Measurements from ENCODE around the gene NANP. TPM values are rescaled to one million over a fixed set of nuclear protein-coding genes. Genes with fewer than 3 reads are reported as not detected.
"Not testable (repeated sequence)": the region's sequence is repeated elsewhere in the genome, so short reads cannot be mapped to it uniquely, and the experiment has no call there.

The NANP gene
- total and polyA plus RNA-seq, 2 of the 4 experiments (the other 2 are of a cell fraction) = 4.9 to 7.2 TPM

DNA sequence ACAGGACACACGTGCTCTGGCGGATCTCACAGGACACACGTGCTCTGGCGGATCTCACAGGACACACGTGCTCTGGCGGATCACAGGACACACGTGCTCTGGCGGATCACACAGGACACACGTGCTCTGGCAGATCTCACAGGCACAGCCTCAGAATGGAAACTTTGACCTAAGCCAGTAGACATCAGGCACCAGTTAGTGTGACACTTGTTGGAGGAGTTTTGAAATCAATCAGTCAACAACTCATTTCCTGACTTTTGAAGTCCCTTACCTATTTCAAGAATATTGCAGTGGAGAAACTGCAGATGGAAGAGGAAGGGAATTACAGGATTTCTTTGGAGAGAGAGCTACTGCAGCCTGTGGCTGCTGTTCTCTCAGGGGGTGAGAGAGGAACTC, 20.9 kb downstream of the NANP start:
- not testable (repeated sequence) for BruUV-seq (replicated peaks)

DNA sequence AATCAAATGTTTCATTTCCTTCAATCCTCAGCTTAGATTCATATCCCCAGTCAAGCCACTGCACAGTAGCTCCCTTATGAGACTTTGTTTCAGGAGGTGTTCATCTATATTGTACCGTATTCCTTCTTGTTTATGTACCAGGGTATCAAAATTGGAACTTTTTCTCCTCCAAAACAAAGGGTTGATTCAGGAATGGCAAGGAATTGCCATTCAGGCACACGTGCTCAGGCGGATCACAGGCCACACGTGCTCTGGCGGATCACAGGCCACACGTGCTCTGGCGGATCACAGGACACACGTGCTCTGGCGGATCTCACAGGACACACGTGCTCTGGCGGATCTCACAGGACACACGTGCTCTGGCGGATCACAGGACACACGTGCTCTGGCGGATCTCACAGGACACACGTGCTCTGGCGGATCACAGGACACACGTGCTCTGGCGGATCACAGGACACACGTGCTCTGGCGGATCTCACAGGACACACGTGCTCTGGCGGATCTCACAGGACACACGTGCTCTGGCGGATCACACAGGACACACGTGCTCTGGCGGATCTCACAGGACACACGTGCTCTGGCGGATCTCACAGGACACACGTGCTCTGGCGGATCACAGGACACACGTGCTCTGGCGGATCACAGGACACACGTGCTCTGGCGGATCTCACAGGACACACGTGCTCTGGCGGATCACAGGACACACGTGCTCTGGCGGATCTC, 21.5 kb downstream of the NANP start:
- H3K14ac ChIP-seq (replicated peaks; ENCODE audit: low read depth, low read length); dilution Hi-C loops (cut with HindIII; ENCODE audit: low sequenced_read_pairs, unreplicated experiment); H3K27ac ChIP-seq (ENCODE audit: insufficient read depth, low read length); in situ Hi-C loops (cut with MboI; ENCODE audit: low sequenced_read_pairs); H4K20me1 ChIP-seq (ENCODE audit: insufficient read depth, low read length); H3K9ac ChIP-seq (ENCODE audit: low read depth, low read length); H3K4me1 ChIP-seq (ENCODE audit: control insufficient read depth, insufficient read depth, low read length); ATAC-seq (ENCODE audit: low read depth); H4K91ac ChIP-seq (ENCODE audit: insufficient read depth, low read depth, low read length); H3K4me3 ChIP-seq (ENCODE audit: insufficient read depth, low read depth, low read length); H2BK20ac ChIP-seq (ENCODE audit: low read depth, low read length); POLR2A ChIA-PET (ENCODE audit: unreplicated experiment); H3K18ac ChIP-seq (ENCODE audit: low read depth, low read length); H2AK5ac ChIP-seq (ENCODE audit: low read depth, low read length); DNase-seq; H2BK15ac ChIP-seq (ENCODE audit: low read depth, low read length); H3K56ac ChIP-seq (ENCODE audit: extremely low read depth, insufficient read depth, low read length); H3K27me3 ChIP-seq (ENCODE audit: control insufficient read depth, insufficient read depth, low read length); H3K79me1 ChIP-seq (ENCODE audit: low read depth in 1 of 2, low read length in 2 of 2); H3K9me3 ChIP-seq (ENCODE audit: control insufficient read depth, insufficient read depth, low read length); intact Hi-C loops (cut with micrococcal nuclease); H2AK9ac ChIP-seq (replicated peaks; ENCODE audit: low read depth, low read length, poor library complexity); H3K4ac ChIP-seq (ENCODE audit: low read depth, low read length); H3K9me1 ChIP-seq (ENCODE audit: insufficient read depth, low read length); H3K4me2 ChIP-seq (ENCODE audit: low read depth, low read length); H4K5ac ChIP-seq (ENCODE audit: low read depth, low read length); H3K36me3 ChIP-seq (ENCODE audit: control insufficient read depth, insufficient read depth, low read length); H3K23ac ChIP-seq (ENCODE audit: low read depth, low read length); H2AFZ ChIP-seq (replicated peaks; ENCODE audit: low read length, poor library complexity); CTCF ChIA-PET; H4K8ac ChIP-seq (ENCODE audit: low read depth in 2 of 2, low read length in 2 of 2); BruUV-seq (replicated peaks); H2BK5ac ChIP-seq (ENCODE audit: low read depth, low read length, poor library complexity, severe bottlenecking); H2BK120ac ChIP-seq (ENCODE audit: low read depth, low read length): not testable (repeated sequence)
- WGBS, 2 experiments (ENCODE audit: extremely low coverage in 2 of 2, insufficient read length in 1 of 2) = 100% methylated on average over 2 of the region's 39 CpGs; no CpG with 5 or more reads in 1 of the 2 experiments

More for the DNA sequence above, 20.9 kb downstream of the NANP start:
- in situ Hi-C loops (cut with MboI; ENCODE audit: low sequenced_read_pairs); H2AK9ac ChIP-seq (replicated peaks; ENCODE audit: low read depth, low read length, poor library complexity); H3K4me2 ChIP-seq (ENCODE audit: low read depth, low read length); H2BK120ac ChIP-seq (ENCODE audit: low read depth, low read length); ATAC-seq (ENCODE audit: low read depth); H3K4me1 ChIP-seq (ENCODE audit: control insufficient read depth, insufficient read depth, low read length); POLR2A ChIA-PET (ENCODE audit: unreplicated experiment); H3K9ac ChIP-seq (ENCODE audit: low read depth, low read length); H3K4ac ChIP-seq (ENCODE audit: low read depth, low read length); H3K23ac ChIP-seq (ENCODE audit: low read depth, low read length); H3K36me3 ChIP-seq (ENCODE audit: control insufficient read depth, insufficient read depth, low read length); H2BK20ac ChIP-seq (ENCODE audit: low read depth, low read length); H2AK5ac ChIP-seq (ENCODE audit: low read depth, low read length); H3K79me1 ChIP-seq (ENCODE audit: low read depth in 1 of 2, low read length in 2 of 2); H2BK5ac ChIP-seq (ENCODE audit: low read depth, low read length, poor library complexity, severe bottlenecking); DNase-seq; H4K8ac ChIP-seq (ENCODE audit: low read depth in 2 of 2, low read length in 2 of 2); H3K27me3 ChIP-seq (ENCODE audit: control insufficient read depth, insufficient read depth, low read length); H2BK15ac ChIP-seq (ENCODE audit: low read depth, low read length); H3K56ac ChIP-seq (ENCODE audit: extremely low read depth, insufficient read depth, low read length); CTCF ChIA-PET; H4K5ac ChIP-seq (ENCODE audit: low read depth, low read length); H3K9me1 ChIP-seq (ENCODE audit: insufficient read depth, low read length); H3K18ac ChIP-seq (ENCODE audit: low read depth, low read length); H4K20me1 ChIP-seq (ENCODE audit: insufficient read depth, low read length); H3K4me3 ChIP-seq (ENCODE audit: insufficient read depth, low read depth, low read length); H3K9me3 ChIP-seq (ENCODE audit: control insufficient read depth, insufficient read depth, low read length); dilution Hi-C loops (cut with HindIII; ENCODE audit: low sequenced_read_pairs, unreplicated experiment); intact Hi-C loops (cut with micrococcal nuclease); H4K91ac ChIP-seq (ENCODE audit: insufficient read depth, low read depth, low read length); H3K14ac ChIP-seq (replicated peaks; ENCODE audit: low read depth, low read length); H3K27ac ChIP-seq (ENCODE audit: insufficient read depth, low read length); H2AFZ ChIP-seq (replicated peaks; ENCODE audit: low read length, poor library complexity): not testable (repeated sequence)
- no CpG with 5 or more reads among the region's 9 CpGs for WGBS, 2 experiments (ENCODE audit: extremely low coverage in 2 of 2, insufficient read length in 1 of 2)
